HG03066 (cell line): ENCODE results near the gene SGSM2.

Experiments
- ATAC-seq: cut with Tn5 transposase; IDR thresholded peaks from one replicate; pipeline ENCODE4 v1.9.1; 2021; ENCODE audit warnings: low read depth; ENCODE audit not compliant: unreplicated experiment

The SGSM2 gene

DNA sequence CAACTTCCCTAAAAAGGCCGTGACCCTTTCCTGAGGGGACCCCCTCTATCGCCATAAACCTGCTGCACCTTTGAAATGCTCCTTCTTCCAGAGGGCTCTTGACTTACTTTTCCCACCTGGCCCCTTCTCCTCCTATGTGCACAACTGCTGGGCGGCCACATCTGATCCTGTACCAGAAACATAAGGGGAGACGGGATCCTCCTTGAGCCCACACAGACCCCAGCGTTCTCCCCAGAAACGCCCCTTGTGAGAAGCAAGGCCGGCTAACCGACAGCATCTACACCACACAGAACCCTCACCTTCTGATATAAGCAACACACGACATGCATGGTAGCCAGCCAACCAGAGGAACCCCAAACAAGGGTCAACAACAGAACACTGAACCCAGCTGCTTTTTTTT is 77.8 kb downstream of the SGSM2 start:
- no peak for ATAC-seq

DNA sequence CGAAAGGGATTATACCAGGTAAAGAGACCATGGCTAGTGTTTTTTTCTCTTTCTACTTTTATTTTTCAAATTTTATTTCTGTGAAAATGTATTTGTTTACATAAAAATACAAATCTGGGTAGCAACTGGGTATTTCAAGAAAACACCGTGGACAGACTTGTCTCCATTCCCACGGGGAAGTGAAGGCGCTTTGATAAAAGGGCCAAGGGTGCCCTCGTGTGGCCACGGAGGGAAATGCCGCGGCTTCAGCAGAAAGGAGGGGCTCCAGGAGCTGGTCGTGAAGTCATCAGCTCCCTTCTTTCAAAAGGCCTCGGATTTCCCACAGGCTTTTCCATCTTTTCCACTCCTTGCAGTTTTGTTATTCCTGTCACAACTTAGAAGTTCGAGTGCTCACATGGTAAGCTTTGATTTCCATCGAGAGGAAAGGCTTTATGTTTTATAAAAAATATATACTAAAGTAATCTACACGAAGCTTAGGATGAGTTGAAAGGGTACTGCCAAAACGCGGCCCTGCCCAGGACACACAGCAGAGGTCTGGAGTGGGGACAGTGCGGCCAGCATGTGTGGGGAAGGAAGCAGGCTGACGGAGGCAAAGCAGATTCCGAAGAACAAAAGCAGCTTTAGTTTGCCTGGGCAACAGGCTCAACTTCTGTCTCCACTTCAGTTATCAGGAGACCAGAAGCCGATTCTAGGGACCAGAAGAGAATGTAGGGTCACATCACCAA is 78.9 kb downstream of the SGSM2 start:
- no peak for ATAC-seq

DNA sequence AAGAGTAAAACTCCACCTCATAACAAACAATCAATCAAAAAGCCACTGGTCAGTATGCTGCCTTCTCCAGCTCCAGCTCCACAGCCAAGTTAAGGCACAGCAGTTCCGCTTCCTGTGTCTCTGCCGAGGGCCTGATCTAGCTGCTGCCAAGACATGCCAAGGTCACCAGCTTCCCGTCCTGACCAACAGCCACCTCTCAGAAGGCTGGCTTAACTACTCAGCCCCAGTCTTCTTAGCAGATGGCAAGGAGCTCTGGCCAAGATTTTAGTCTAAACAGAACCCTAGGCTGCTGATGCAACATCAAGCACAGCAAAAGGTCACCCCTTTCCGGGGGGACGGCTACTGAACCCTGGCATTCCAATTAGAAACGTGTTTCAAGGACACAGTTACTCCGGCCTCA is 81.3 kb downstream of the SGSM2 start:
- no peak for ATAC-seq

DNA sequence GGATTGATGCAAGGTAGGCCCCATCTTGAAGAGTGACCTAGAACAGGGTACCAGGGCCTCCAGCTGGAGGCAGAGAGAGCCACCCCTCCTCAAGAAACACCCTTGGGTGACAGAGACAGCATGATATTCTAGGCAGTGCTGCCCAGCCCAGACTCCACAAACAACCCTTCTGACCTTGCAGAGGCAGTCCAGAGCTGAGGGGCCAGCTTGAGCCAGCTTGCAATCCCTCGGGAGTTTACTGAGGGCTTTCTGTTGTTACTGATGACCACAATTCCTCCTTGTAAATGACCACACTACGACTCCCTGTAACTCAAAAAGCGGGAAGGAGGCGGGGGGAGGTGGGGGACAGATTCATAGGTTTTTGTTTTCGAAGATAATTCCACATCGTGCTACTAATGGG is 82.2 kb downstream of the SGSM2 start:
- no peak for ATAC-seq

DNA sequence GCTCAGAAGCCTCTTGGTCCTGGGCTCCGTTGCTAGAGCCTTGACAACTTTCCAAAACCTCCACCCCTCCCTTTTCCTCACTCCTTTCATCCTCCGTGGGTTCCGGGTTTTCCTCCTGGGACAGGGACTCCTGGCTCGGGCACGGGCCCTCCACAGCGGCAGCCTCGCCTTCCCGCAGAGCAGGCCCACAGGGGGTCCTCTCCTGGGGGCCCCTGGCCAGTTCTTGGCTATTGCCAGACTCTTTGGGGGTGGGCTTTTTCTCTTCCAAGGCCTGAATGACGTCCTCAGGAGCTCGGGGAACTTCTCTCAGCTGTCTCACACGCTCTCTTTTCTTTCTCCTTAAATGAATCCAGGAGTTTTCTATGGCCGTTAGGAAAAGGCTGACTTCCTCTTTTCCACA is 82.9 kb downstream of the SGSM2 start:
- ATAC-seq: no peak

DNA sequence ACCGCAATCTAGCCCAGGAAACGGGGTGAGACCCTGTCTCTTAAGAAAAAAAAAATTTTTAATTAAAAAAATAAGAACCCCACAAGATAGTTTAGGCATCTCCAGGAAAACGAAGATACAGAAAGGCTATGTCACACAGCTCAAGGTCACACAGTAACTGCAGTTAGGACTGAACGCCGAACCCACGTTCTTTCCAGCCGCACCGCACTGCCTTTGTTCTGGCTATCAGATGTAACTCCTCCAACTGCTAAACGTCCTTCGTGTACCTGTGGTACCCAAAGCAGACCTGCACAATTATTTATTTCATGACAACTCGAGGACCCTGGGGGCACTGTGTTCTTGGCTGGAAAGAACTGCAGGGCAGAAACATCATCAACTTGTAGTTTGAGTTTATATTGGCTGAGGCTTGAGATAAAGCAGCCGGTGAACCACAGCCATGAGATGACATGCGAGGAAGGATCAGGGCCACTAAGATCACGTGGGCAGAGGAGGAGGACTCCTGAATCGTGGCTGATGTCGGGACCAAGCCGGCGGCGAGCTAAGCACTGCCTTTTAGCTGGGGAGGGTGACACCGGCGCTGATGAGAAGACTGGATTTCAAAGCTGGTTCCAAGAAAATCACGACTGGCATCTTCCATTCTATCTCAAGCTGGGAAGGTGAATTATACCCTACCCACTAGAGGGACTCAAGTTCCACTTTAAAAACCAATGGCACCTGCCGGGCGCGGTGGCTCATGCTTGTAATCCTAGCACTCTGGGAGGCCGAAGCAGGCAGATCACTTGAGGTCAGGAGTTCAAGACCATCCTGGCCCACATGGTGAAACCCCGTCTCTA is 84.2 kb downstream of the SGSM2 start:
- ATAC-seq: no peak

DNA sequence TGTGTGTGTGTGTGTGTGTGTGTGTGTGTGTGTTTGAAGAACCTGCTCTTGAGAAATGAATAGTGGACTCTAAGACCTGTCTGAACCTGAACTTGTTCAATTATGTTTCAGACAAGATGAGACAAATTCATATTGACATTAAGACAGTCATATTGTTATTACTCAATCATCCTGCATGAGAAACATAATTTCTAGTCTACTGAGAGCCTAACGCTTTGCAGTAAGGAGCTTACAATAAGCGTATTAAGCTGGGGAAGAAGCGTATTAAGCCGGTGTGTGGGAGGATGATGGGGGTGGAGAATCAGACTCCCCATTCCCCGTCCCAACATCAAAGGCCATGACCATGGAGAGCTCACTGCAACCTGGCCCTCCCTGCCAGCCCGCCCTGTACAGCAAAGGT is 86.0 kb downstream of the SGSM2 start:
- ATAC-seq: no peak

DNA sequence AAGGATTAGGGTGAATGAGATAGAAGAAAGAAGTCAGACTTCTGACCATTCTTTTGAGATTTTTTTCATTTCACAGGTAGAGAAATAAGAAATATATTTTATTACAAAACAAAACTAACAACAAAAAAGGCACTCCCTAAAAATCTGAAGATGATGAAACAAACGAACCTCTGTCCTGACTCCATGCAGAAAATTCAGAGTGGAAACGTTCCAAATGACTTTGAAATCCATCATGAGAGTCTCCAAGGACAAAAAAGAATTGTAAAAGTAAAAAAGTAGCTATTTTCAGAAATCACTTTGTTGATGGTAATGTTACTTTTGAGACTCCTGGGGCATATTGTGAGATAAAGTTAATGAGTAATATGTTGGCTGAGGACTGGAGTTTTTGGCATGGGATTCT is 89.9 kb downstream of the SGSM2 start:
- no peak for ATAC-seq

DNA sequence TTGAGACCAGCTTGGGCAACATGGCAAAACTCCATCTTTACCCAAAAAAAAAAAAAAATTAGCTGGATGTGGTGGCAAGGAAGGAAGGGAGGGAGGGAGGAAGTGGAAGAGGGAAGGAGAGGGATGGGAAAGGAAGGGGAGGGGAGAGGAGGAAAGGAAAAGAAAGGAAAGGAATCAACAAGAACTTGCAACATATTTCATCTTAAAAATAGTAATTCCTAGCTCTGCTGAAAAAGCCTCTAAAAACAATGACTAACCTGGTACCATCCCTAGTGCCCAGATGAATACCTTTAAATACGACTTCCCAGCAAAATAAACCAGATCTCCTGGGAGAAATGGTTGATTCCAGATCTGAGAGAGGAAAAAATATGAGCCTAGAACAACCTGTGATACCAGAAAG is 90.6 kb downstream of the SGSM2 start:
- no peak for ATAC-seq
